Heart left ventricle (tissue), 16 donors: ENCODE data around the gene LYST. TPM values are rescaled to one million over a fixed set of nuclear protein-coding genes. Genes with fewer than 3 reads are reported as not detected.

Experiments
- ATAC-seq, 4 donors: fragments of 200-7000 bp; cut with Tn5 transposase; one replicate each; pipeline ENCODE4 v1.9.1; 2020 to 2022; ENCODE audit warnings: moderate library complexity in 4 of 4, mild to moderate bottlenecking in 3 of 4, moderate number of reproducible peaks in 1 of 4
- DNase-seq, 5 donors: peaks; one replicate each; pipeline ENCODE4 v3.0.0-alpha.2; 2020
- H3K27ac ChIP-seq, 12 donors: fragments of 200-600 bp; sonication (generic) in 4 of 12; one replicate each; pipeline versions ENCODE4 v1.5.0 to v1.8.0; 2016 to 2022; ENCODE audit warnings: mild to moderate bottlenecking in 2 of 12
- H3K27me3 ChIP-seq, 9 donors: fragments of 200-600 bp; sonication (generic) in 2 of 9; one replicate each; pipeline versions ENCODE4 v1.5.1 to v1.8.0; 2016 to 2022; ENCODE audit warnings: mild to moderate bottlenecking in 3 of 9
- H3K36me3 ChIP-seq, 9 donors: fragments of 200-600 bp; sonication (generic) in 2 of 9; one replicate each; pipeline versions ENCODE4 v1.5.0 to v1.8.0; 2018 to 2022; ENCODE audit warnings: mild to moderate bottlenecking in 2 of 9
- H3K4me1 ChIP-seq, 12 donors: fragments of 200-600 bp; sonication (generic) in 4 of 12; one replicate each; pipeline versions ENCODE4 v1.5.0 to v1.8.0; 2016 to 2022; ENCODE audit warnings: mild to moderate bottlenecking in 3 of 12
- H3K4me3 ChIP-seq, 12 donors: fragments of 200-600 bp; sonication (generic) in 4 of 12; one replicate each; pipeline versions ENCODE4 v1.5.0 to v1.8.0; 2017 to 2022; ENCODE audit warnings: mild to moderate bottlenecking in 9 of 12, moderate library complexity in 4 of 12
- H3K9me3 ChIP-seq, 12 donors: fragments of 200-600 bp; sonication (generic) in 4 of 12; one replicate each; pipeline versions ENCODE4 v1.5.0 to v1.8.0; 2016 to 2022; ENCODE audit warnings: mild to moderate bottlenecking in 1 of 12
- POLR2A ChIP-seq, 2 donors: fragments of 450-650 bp; IDR thresholded peaks; one replicate each; pipeline ENCODE4 v1.6.1; 2017; ENCODE audit warnings: antibody characterized with exemption in 2 of 2, mild to moderate bottlenecking in 2 of 2, moderate library complexity in 2 of 2
- WGBS, 4 donors: extraction: QIAGEN DNeasy Blood & Tissue Kit in 2 of 4; methylation state at CpG; one replicate each; pipeline versions ENCODE4 v1.1.5 to v1.1.7; 2013 to 2018; 5-methylcytosine and 5-hydroxymethylcytosine counted together
- intact Hi-C, 10 donors: fragments of 100-400 bp; cut with DNase I; formaldehyde crosslinking; loops; one replicate each; pipeline versions ENCODE4 v1.11.1 to v1.14.2; 2022
- polyA plus RNA-seq, 2 donors: library from polyadenylated mRNA; stranded (reverse); fragments of 200-250 nt; gene quantifications; one replicate each; pipeline ENCODE4 v1.2.3, GENCODE V29; 2013
- total RNA-seq, 9 donors: library from RNA; depleted of rRNA in 2 of 9; stranded (reverse); fragments of >200 nt in 2 of 9; fragmentation: NEBNext Ultra II Directional in 3 of 9; extraction: Animal tissue kit (Norgen Biotek cat#: 25700) in 3 of 9; gene quantifications; one replicate each; pipeline versions ENCODE4 v1.1.0 to v1.2.4, GENCODE V29; 2016 to 2023
- TF ChIP-seq, protein P1 (sequence below), 12 donors: fragments of 200-600 bp; sonication (generic) in 4 of 12; IDR thresholded peaks; one replicate each; pipeline versions ENCODE4 v1.5.0 to v1.8.0; 2018 to 2022; ENCODE audit warnings: antibody characterized with exemption in 12 of 12, mild to moderate bottlenecking in 5 of 12
- donor health status: ischemic (EF 13 %, LVEDD 7.1; RV severe dilation, severe dysfunction).
- donor health status: healthy with polysubstance abuse.
- donor health status: DM: no; HTN: yes; CAD: no.
- donor health status: DM: no; HTN: no; CAD: no.
- donor health status: ischemic (EF 25% LVEDD 6.9; RV normal size, moderate dysfunction).
- donor health status: ischemic (EF 25% LVEDD 5.7; RV mildly dilated, moderate dysfunction).
- donor health status: healthy.
- donor health status: DM: yes; HTN: yes; CAD: no.
- donor health status: ischemic (EF 35%, LVEDD 5.7; RV mildly dilated, moderate dysfunction).
- donor health status: nonischemic (EF 11% LVEDD 7.7; RV severe dilation, severe dysfunction).
- donor health status: DM: yes; HTN: yes; CAD: no.
- donor health status: PGD.
- donor health status: ischemic (EF 29% LVEDD 5.4; RV normal size, mild dysfunction).
- donor health status: nonischemic (EF 23%, LVEDD 6.1; RV moderate dilation, normal function).

Gene LYST
- total and polyA plus RNA-seq, 11 donors: 3.4 to 22.5 (median 11.2) TPM

DNA sequence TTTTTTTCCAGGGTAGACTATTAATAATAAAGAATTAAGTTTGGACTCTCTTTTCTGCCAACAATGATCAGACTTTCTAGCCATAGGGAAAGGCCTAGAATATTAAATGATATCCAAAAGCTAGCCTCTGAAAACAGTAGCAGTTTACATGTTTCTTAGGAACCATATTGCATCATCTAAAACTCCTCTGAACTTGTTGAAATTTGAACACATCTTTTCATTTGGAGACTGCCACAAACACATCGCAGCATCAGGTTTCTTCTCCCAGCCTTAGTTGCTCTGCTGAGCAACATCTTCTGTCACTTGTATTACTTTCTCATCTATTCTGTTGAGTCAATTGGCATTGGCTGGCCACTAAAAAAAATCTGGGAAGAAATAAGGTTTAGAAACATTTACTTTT lies 153.9 kb downstream of the LYST start:
- Histone ChIP-seq H3K9me3 (no peaks in the 10 kb centered on the region), H3K4me3 (no peak overlapping the region), H3K36me3 (peaks cover 3 to 97% (median 59%) of the 10 kb centered on the region in 9 donors), H3K27ac (no peak overlapping the region), H3K27me3 (no peaks in the 10 kb centered on the region), H3K4me1 (no peaks in the 10 kb centered on the region)
- intact Hi-C loops: no loop called here
- 95 to 100% (median 96%) methylated on average over 1 of the region's 1 CpG for WGBS, 4 donors
- no peak for TF ChIP-seq POLR2A (IDR thresholded peaks at IDR 0.05)
- TF ChIP-seq, protein P1, sequence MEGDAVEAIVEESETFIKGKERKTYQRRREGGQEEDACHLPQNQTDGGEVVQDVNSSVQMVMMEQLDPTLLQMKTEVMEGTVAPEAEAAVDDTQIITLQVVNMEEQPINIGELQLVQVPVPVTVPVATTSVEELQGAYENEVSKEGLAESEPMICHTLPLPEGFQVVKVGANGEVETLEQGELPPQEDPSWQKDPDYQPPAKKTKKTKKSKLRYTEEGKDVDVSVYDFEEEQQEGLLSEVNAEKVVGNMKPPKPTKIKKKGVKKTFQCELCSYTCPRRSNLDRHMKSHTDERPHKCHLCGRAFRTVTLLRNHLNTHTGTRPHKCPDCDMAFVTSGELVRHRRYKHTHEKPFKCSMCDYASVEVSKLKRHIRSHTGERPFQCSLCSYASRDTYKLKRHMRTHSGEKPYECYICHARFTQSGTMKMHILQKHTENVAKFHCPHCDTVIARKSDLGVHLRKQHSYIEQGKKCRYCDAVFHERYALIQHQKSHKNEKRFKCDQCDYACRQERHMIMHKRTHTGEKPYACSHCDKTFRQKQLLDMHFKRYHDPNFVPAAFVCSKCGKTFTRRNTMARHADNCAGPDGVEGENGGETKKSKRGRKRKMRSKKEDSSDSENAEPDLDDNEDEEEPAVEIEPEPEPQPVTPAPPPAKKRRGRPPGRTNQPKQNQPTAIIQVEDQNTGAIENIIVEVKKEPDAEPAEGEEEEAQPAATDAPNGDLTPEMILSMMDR (IDR thresholded peaks at IDR 0.05): no peak
- ATAC-seq (no peak), DNase-seq (no peak)

DNA sequence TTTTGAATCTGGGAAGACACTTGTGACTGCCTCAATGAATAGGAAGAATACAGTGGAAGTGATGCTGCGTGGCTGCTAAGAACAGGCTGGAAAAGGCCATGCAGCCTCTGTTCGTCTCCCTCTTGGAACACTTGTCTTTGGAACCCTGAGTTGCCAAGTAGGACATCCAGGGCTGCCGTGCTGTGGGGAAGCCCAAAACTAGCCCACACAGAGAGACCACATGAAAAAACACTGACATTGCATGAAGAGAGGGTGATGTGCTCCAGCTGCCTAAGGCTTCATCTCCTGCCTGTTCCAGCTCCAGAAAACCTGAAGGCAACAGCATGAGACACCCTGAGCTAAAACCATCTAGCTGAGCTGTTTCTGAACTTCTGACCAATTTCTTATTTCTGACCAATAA lies 156.0 kb downstream of the LYST start:
- no peaks in the 10 kb centered on the region for H3K9me3 ChIP-seq
- no peak overlapping the region for H3K4me3 ChIP-seq
- peak in 1 of 4 donors; percentile 49 for ATAC-seq
- H3K27ac ChIP-seq: no peak overlapping the region
- no peaks in the 10 kb centered on the region for H3K4me1 ChIP-seq
- WGBS, 4 donors: 59 to 85% (median 70%) methylated on average over 3 of the region's 3 CpGs
- intact Hi-C loops: no loop called here
- H3K36me3 ChIP-seq: peaks cover 0 to 99% (median 61%) of the 10 kb centered on the region in 9 donors
- DNase-seq: no peak
- TF ChIP-seq, protein P1 (IDR thresholded peaks at IDR 0.05): no peak
- TF ChIP-seq POLR2A (IDR thresholded peaks at IDR 0.05): no peak
- H3K27me3 ChIP-seq: no peaks in the 10 kb centered on the region

DNA sequence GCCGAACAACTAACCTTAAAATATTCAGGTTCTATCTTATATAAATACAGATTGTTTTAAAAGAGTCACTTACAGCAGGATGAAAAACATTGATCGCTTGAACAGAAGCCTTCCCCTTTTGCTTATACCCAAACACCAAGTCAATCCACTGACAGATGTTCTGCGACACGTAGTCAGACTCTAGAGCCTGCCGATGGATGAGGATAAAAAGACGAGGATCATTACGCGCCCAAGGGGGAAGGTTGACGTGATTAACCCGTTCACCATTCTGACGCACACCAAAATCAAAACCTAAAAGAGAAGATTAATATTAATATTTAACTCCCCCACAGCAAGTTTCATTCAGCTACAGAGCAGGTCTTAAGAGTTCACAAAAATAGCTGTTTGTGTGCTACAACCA lies 157.7 kb downstream of the LYST start:
- ATAC-seq: no peak

DNA sequence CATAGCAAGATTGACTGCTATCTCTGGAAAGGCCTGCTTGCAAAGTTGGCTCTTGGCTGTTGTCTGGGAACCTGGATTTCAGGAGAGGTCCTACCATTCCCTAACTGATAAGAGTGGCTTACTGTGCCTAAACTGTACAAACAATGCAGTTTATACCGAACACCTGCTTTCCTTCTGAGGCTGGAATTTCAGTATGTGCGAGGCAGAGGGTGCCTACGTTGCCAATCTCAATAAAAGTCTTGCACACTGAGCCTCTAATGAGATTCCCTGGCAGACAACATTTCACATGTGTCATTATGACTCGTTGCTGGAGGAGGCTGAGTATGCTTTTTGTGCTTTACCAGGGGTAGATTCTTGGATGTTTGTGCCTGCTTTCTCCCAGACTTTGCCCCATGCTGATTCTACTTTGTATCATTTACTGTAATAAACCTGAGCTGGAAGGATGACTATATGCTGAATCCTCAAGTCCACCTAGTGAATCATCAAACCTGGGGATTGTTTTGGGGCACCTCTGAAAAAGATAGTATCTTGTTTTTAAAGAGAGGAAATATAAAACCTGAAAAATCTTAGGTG lies 158.2 kb downstream of the LYST start:
- 82 to 95% (median 87%) methylated on average over 4 of the region's 4 CpGs for WGBS, 4 donors
- H3K27me3 ChIP-seq: no peaks in the 10 kb centered on the region
- no peak overlapping the region for H3K4me3 ChIP-seq
- ATAC-seq: no peak
- intact Hi-C loops: no loop called here
- H3K9me3 ChIP-seq: no peaks in the 10 kb centered on the region
- H3K27ac ChIP-seq: no peak overlapping the region
- no peak for DNase-seq
- no peak for TF ChIP-seq POLR2A (IDR thresholded peaks at IDR 0.05)
- TF ChIP-seq, protein P1 (IDR thresholded peaks at IDR 0.05): no peak
- peaks cover 0 to 98% (median 63%) of the 10 kb centered on the region in 9 donors for H3K36me3 ChIP-seq
- H3K4me1 ChIP-seq: no peaks in the 10 kb centered on the region

More for the DNA sequence above, 157.7 kb downstream of the LYST start:
- intact Hi-C loops: no loop called here
- WGBS, 4 donors: 93 to 94% (median 94%) methylated on average over 11 of the region's 11 CpGs
- H3K27ac ChIP-seq: no peak overlapping the region
- H3K36me3 ChIP-seq: peaks cover 0 to 98% (median 62%) of the 10 kb centered on the region in 9 donors
- DNase-seq: no peak
- no peaks in the 10 kb centered on the region for H3K27me3 ChIP-seq
- H3K4me3 ChIP-seq: no peak overlapping the region
- TF ChIP-seq POLR2A (IDR thresholded peaks at IDR 0.05): no peak
- TF ChIP-seq, protein P1 (IDR thresholded peaks at IDR 0.05): no peak
- H3K9me3 ChIP-seq: no peaks in the 10 kb centered on the region
- H3K4me1 ChIP-seq: no peaks in the 10 kb centered on the region
